NK-92 treated with Interleukin-12 subunit alpha and Interleukin-12 subunit beta, amount 100 ng/mL, for 24 hours (cell line): Measurements from ENCODE around the gene DOCK4.
A peak's percentile ranks its signal among the peaks of the same experiment; 100 is the strongest.

Experiments used
- DNase-seq: peaks from one replicate; lab custom pipeline; 2025; lab: John Stamatoyannopoulos, UW

The DOCK4 gene

GRCh38 chr7:111820621-111821020, 385.6 kb downstream of the DOCK4 start:
- no peak for DNase-seq

- no peak for DNase-seq
These were observed 386.1 kb downstream of the DOCK4 start for GRCh38 chr7:111820121-111820520.

- no peak for DNase-seq
These were observed 390.8 kb downstream of the DOCK4 start for GRCh38 chr7:111815354-111815753.

- no peak for DNase-seq
These were observed 392.9 kb downstream of the DOCK4 start for GRCh38 chr7:111813306-111813705.

- DNase-seq, result no peak
These were observed 400.0 kb downstream of the DOCK4 start for GRCh38 chr7:111806232-111806631.

- DNase-seq, result no peak
These were observed 403.0 kb downstream of the DOCK4 start for GRCh38 chr7:111803015-111803758.

GRCh38 chr7:111802194-111802772, 403.9 kb downstream of the DOCK4 start:
- no peak for DNase-seq

- no peak for DNase-seq
These were observed 404.9 kb downstream of the DOCK4 start for GRCh38 chr7:111801277-111801676.

GRCh38 chr7:111796671-111797070, 409.5 kb downstream of the DOCK4 start:
- DNase-seq, result no peak

GRCh38 chr7:111789870-111790269, 416.3 kb downstream of the DOCK4 start:
- DNase-seq, result no peak

GRCh38 chr7:111789048-111789320, 417.2 kb downstream of the DOCK4 start:
- no peak for DNase-seq

- peak; percentile 4 for DNase-seq
These were observed 417.7 kb downstream of the DOCK4 start for GRCh38 chr7:111788286-111789047.

GRCh38 chr7:111787741-111788140, 418.5 kb downstream of the DOCK4 start:
- no peak for DNase-seq

- no peak for DNase-seq
These were observed 419.1 kb downstream of the DOCK4 start for GRCh38 chr7:111787099-111787498.

GRCh38 chr7:111785076-111785475, 421.1 kb downstream of the DOCK4 start:
- no peak for DNase-seq

- DNase-seq, result no peak
These were observed 421.9 kb downstream of the DOCK4 start for GRCh38 chr7:111784296-111784695.

GRCh38 chr7:111783854-111784253, 422.3 kb downstream of the DOCK4 start:
- no peak for DNase-seq

GRCh38 chr7:111780527-111780926, 425.7 kb downstream of the DOCK4 start:
- DNase-seq, result no peak

- DNase-seq, result no peak
These were observed 431.0 kb downstream of the DOCK4 start for GRCh38 chr7:111775206-111775605.

GRCh38 chr7:111772716-111773115, 433.5 kb downstream of the DOCK4 start:
- no peak for DNase-seq

GRCh38 chr7:111771638-111772037, 434.6 kb downstream of the DOCK4 start:
- no peak for DNase-seq

GRCh38 chr7:111770116-111770515, 436.1 kb downstream of the DOCK4 start:
- DNase-seq, result no peak
